Kidney (tissue), 14 donors: ENCODE measurements around the gene UST. TPM values are rescaled to one million over a fixed set of nuclear protein-coding genes. Genes with fewer than 3 reads are reported as not detected.

Source experiments
- DNase-seq, 5 donors: peaks; one replicate each; pipeline ENCODE4 v3.0.0-alpha.2; 2013 to 2020
- FAIRE-seq: peaks from 2 replicates; lab custom pipeline; 2012; peaks lifted over from hg19 to GRCh38; lab: Jason Lieb, UNC
- H3K27ac ChIP-seq, 2 donors: one replicate each; pipeline ENCODE4 v1.7.0; 2013; ENCODE audit warnings: low read depth in 2 of 2, low read length in 2 of 2, inconsistent platforms in 1 of 2
- H3K27me3 ChIP-seq: one replicate; pipeline ENCODE4 v1.7.1; 2013; ENCODE audit warnings: low read length, inconsistent platforms; ENCODE audit not compliant: control insufficient read depth, insufficient read depth
- H3K36me3 ChIP-seq, 3 donors: one replicate each; pipeline versions ENCODE4 v1.7.0 to v1.7.1; 2013; ENCODE audit warnings: low read length in 3 of 3, control low read depth in 1 of 3, inconsistent platforms in 1 of 3; ENCODE audit not compliant: insufficient read depth in 3 of 3, control insufficient read depth in 2 of 3
- H3K4me1 ChIP-seq, 3 donors: one replicate each; pipeline versions ENCODE4 v1.7.0 to v1.7.1; 2013; ENCODE audit warnings: low read length in 3 of 3, inconsistent platforms in 1 of 3, low read depth in 1 of 3; ENCODE audit not compliant: control insufficient read depth in 2 of 3, insufficient read depth in 2 of 3
- H3K4me3 ChIP-seq, 3 donors: one replicate each; pipeline versions ENCODE4 v1.7.0 to v1.8.1; 2013; ENCODE audit warnings: low read length in 3 of 3, control low read depth in 1 of 3, inconsistent platforms in 1 of 3
- H3K9ac ChIP-seq, 3 donors: one replicate each; pipeline versions ENCODE4 v1.7.0 to v1.7.1; 2013; ENCODE audit warnings: low read length in 3 of 3, control low read depth in 1 of 3, inconsistent platforms in 1 of 3
- H3K9me3 ChIP-seq, 3 donors: one replicate each; pipeline versions ENCODE4 v1.7.0 to v1.7.1; 2013; ENCODE audit warnings: low read length in 3 of 3, control low read depth in 1 of 3, inconsistent platforms in 1 of 3; ENCODE audit not compliant: control insufficient read depth in 2 of 3, insufficient read depth in 1 of 3
- intact Hi-C: fragments of 100-400 bp; cut with DNase I; formaldehyde crosslinking; loops from one replicate; pipeline ENCODE4 v1.11.1; 2022
- polyA plus RNA-seq: library from polyadenylated mRNA; stranded (reverse); fragments of 350-450 nt; fragmentation: Illumina TruSeq; extraction: RNeasy Lipid Tissue Mini Kit (QIAGEN cat#74804); gene quantifications from one replicate; pipeline ENCODE4 v1.2.3, GENCODE V29; 2014; ENCODE audit warnings: low read depth, low replicate concordance; ENCODE audit not compliant: insufficient read depth
- total RNA-seq: library from RNA; stranded (reverse); fragmentation: NEBNext Ultra II Directional; extraction: Animal tissue kit (Norgen Biotek cat#: 25700); gene quantifications from one replicate; pipeline ENCODE4 v1.2.1, GENCODE V29; 2021
- TF ChIP-seq, protein P1 (sequence below): IDR thresholded peaks from 3 replicates; pipeline ENCODE4 v1.5.1; 2012; ENCODE audit warnings: mild to moderate bottlenecking, moderate library complexity, borderline replicate concordance; ENCODE audit not compliant: insufficient read depth; ENCODE audit errors: extremely low read depth
- donor health status: control.
- donor health status: control.
- donor health status: control.
- donor health status: control.
- donor health status: control.
- donor health status: DM: yes; HTN: yes; CAD: no.
- donor health status: Normal renal cell carcinoma (clear cell type).

Gene UST
- total and polyA plus RNA-seq, 2 donors from 2014 or later: 3.2 to 4.2 TPM

DNA sequence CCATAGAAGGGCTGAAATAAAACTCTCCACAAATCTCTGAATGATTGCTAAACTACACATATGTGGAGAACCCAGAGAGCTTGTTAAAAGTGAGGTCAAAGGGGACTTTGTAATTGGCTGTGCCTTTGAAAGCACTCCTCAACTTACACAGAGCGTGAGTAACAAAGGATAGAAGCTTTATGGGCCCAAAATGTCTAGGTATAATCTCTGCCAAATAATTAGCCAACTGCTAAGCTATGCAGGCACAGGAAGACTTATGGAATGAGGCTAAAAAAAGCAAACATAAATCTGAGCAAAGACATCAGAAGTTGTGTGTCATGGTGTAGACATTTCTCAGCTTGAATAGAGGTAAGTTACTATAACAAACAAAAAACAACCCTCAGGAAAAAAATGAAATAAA, 23.3 kb upstream of the UST start:
- TF ChIP-seq, protein P1, sequence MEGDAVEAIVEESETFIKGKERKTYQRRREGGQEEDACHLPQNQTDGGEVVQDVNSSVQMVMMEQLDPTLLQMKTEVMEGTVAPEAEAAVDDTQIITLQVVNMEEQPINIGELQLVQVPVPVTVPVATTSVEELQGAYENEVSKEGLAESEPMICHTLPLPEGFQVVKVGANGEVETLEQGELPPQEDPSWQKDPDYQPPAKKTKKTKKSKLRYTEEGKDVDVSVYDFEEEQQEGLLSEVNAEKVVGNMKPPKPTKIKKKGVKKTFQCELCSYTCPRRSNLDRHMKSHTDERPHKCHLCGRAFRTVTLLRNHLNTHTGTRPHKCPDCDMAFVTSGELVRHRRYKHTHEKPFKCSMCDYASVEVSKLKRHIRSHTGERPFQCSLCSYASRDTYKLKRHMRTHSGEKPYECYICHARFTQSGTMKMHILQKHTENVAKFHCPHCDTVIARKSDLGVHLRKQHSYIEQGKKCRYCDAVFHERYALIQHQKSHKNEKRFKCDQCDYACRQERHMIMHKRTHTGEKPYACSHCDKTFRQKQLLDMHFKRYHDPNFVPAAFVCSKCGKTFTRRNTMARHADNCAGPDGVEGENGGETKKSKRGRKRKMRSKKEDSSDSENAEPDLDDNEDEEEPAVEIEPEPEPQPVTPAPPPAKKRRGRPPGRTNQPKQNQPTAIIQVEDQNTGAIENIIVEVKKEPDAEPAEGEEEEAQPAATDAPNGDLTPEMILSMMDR: no peak
- no peak for FAIRE-seq
- no peak overlapping the region for H3K9ac ChIP-seq
- H3K4me1 ChIP-seq: no peaks in the 10 kb centered on the region
- intact Hi-C loops: no loop called here
- H3K4me3 ChIP-seq: no peak overlapping the region
- no peaks in the 10 kb centered on the region for H3K36me3 ChIP-seq
- H3K27ac ChIP-seq: no peak overlapping the region
- DNase-seq: no peak
- H3K9me3 ChIP-seq: peaks cover 0 to 4% (median 0%) of the 10 kb centered on the region in 3 donors
- H3K27me3 ChIP-seq: no peaks in the 10 kb centered on the region

DNA sequence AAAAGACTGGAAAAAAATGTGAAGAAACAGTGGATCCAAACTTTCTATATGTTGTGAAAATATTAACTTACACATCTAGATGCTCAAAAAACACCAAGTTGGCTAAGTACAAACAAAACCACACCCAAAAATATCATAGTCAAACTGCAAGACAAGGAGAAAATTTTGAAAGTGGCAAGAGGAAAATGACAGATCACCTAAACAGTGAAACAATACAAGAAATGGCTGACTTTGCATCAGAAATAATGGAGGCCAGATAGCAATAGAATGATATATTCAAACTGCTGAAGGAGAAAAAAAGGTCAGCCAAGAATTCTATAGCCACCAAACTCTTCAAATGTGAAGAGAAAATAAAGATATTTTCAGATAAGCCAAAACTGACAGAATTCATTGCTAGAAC, 22.4 kb upstream of the UST start:
- Histone ChIP-seq H3K27ac (no peak overlapping the region), H3K4me3 (no peak overlapping the region), H3K27me3 (no peaks in the 10 kb centered on the region), H3K9ac (no peak overlapping the region), H3K36me3 (no peaks in the 10 kb centered on the region), H3K9me3 (peaks cover 0 to 4% (median 0%) of the 10 kb centered on the region in 3 donors), H3K4me1 (no peaks in the 10 kb centered on the region)
- intact Hi-C loops: no loop called here
- DNase-seq: no peak
- TF ChIP-seq, protein P1: no peak
- FAIRE-seq: no peak

DNA sequence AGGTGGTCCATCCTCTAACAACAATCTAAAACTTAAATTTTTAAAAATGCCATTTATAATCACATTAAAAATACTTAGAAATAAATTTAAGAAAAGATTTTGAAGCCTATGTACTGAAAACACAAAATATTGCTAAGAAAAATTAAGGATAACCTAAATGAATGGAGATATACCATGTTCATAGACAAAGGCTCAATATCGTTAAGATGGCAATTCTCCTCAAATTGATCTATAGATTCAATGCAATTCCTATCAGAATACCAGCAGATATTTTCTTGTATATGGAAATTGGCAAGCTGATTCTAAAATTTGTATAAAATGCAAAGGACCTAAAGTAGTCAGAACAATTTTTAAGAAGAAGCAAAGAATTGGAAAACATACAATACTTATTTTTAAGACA, 19.7 kb upstream of the UST start:
- Histone ChIP-seq H3K9me3 (peaks cover 0 to 4% (median 0%) of the 10 kb centered on the region in 3 donors), H3K4me1 (no peaks in the 10 kb centered on the region), H3K4me3 (no peak overlapping the region), H3K27me3 (no peaks in the 10 kb centered on the region), H3K9ac (no peak overlapping the region), H3K36me3 (no peaks in the 10 kb centered on the region), H3K27ac (no peak overlapping the region)
- no peak for DNase-seq
- intact Hi-C loops: no loop called here
- TF ChIP-seq, protein P1: no peak
- FAIRE-seq: no peak

DNA sequence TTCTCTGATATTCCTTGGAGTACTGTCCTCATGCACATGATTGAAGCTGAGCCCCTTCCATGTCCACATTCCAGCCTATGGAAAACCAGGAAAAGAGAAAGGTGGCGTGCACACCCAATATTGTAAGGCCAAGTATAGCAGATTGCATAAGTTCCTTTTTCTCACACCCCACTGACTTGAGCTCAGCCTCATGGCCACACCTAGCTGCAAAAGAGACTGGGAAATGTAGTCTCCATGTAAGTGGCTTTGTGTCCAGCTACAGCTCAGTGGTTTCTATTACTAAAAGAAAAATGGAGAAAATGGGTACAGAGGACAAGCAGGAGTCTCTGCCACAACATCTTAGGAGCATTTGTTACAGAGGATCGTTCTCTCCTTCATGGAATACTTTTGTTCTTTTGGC, 10.8 kb upstream of the UST start:
- no peak overlapping the region for H3K9ac ChIP-seq
- FAIRE-seq (no peak), DNase-seq (no peak)
- no peaks in the 10 kb centered on the region for H3K36me3 ChIP-seq
- H3K9me3 ChIP-seq: no peaks in the 10 kb centered on the region
- TF ChIP-seq, protein P1: no peak
- H3K4me3 ChIP-seq: no peak overlapping the region
- H3K27me3 ChIP-seq: no peaks in the 10 kb centered on the region
- H3K27ac ChIP-seq: no peak overlapping the region
- H3K4me1 ChIP-seq: no peaks in the 10 kb centered on the region
- intact Hi-C loops: no loop called here
